Subcutaneous adipose tissue (tissue), 4 donors: ENCODE results near the gene FOXE1. TPM values are rescaled to one million over a fixed set of nuclear protein-coding genes. Genes with fewer than 3 reads are reported as not detected.

ENCODE experiments used
- total RNA-seq, 4 donors: library from RNA; depleted of rRNA; stranded (reverse); fragments of >200 nt; gene quantifications; one replicate each; pipeline ENCODE4 v1.1.0, GENCODE V29; 2016
- TF ChIP-seq, protein P1 (sequence below): fragments of 450-650 bp; IDR thresholded peaks from one replicate; pipeline ENCODE4 v1.5.1; 2016; ENCODE audit warnings: low read depth, mild to moderate bottlenecking, control low read depth, antibody characterized with exemption, moderate library complexity

Gene FOXE1
- total RNA-seq, 4 donors from 2014 or later, result not detected

DNA sequence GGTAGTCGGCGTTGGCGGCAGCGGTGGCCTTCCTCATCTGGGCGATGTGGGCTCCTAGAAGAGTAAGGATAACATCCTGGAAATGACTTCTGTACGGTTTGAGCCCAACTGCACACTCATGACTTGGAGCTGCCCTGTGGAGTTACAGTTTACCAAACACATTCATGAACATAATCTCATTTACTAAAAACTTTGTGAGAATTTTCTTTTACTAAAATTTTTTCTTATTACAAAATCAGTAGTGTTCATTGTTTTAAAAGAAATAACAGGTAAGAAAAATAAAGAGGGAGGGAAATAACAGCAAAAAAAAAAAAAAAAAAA lies 5.3 kb downstream of the FOXE1 start:
- TF ChIP-seq, protein P1, sequence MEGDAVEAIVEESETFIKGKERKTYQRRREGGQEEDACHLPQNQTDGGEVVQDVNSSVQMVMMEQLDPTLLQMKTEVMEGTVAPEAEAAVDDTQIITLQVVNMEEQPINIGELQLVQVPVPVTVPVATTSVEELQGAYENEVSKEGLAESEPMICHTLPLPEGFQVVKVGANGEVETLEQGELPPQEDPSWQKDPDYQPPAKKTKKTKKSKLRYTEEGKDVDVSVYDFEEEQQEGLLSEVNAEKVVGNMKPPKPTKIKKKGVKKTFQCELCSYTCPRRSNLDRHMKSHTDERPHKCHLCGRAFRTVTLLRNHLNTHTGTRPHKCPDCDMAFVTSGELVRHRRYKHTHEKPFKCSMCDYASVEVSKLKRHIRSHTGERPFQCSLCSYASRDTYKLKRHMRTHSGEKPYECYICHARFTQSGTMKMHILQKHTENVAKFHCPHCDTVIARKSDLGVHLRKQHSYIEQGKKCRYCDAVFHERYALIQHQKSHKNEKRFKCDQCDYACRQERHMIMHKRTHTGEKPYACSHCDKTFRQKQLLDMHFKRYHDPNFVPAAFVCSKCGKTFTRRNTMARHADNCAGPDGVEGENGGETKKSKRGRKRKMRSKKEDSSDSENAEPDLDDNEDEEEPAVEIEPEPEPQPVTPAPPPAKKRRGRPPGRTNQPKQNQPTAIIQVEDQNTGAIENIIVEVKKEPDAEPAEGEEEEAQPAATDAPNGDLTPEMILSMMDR, result no peak

DNA sequence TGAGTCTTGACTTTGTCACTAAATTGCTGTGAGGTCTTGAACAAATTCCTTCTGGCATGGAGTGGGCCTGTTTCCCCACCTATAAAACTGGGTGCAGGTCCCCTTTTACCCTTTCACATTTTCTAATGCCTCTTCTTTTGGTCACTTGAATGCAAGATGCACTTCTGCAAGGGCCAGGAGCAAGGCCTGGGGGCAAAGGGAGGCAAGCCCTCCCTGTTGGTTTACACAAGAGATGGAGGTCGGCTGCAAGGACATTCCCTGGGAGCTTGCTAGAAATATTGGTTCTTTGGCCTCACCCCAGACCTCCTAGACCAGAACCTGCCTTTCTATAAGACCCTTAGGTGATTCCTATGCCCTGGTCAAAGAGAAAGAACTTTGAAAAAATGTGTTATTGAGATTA lies 5.8 kb downstream of the FOXE1 start:
- TF ChIP-seq, protein P1, result no peak

DNA sequence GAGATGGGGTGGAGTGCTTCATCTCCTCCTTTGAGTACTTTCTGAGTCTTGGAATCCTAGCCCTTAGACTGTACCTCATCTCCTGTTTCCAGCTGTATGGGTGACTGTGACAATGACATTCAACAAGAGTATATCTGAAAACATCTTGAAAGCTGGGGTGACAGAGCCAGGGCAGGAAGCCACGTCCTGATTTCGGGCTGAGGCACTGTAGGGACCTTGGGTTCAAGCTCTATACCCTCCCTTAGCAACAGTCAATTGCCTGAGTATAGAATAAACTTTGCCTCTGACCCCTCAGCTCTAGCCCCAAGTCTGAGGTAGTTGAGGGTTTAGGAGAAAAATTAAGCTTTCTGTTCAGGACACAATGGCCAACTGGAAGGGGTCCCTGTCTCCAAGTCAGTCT lies 6.3 kb downstream of the FOXE1 start:
- TF ChIP-seq, protein P1, result no peak

DNA sequence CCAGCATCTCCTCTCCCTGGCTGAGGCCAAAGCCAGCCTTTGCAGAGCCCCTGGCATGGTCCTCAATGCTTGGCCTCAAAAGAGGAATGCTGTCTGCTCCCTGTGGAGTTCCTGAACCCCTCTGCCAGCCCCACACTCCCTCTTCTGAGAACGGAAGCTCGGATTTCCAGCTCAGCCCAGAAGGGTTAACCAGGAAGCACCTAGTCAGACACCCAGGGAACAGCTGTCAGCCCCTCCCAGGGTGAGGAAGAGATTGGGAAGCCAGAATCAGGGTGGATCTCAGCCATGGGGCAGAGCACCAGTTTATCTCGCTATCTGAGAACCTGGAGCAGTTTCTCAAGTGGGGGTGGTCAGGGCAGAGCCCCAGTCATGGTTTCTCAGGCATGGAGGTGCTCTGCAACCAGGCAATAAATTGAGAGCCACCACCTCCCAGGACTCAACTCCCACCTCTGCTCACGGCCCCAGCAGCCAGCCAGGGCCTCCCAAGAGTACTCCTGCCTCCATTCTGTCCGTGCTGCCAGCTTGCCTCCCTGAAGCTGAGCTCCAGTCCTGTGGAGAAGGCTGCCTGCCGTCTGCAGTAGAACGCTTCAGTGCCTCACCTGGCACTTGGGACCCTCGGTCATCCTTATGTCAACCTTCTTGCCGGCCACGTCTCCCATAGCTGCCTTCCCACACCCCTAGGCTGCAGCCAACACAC lies 7.6 kb downstream of the FOXE1 start:
- TF ChIP-seq, protein P1, result no peak

DNA sequence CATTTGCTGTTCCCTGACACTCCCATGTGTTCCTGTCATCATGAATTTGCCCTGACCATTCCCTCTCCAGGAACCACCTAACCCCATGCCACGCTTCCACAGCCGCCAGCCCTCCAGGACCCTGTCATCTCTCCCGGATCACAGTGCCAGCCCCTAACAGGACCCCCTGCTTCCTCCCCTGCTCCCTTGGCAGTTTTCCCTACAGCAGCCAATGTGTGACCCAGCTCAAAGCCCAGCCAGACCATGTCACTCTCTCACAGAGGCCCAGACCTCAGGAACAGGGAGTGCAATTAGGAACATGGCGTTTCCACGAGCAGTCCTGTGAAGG lies 8.1 kb downstream of the FOXE1 start:
- TF ChIP-seq, protein P1, result no peak

DNA sequence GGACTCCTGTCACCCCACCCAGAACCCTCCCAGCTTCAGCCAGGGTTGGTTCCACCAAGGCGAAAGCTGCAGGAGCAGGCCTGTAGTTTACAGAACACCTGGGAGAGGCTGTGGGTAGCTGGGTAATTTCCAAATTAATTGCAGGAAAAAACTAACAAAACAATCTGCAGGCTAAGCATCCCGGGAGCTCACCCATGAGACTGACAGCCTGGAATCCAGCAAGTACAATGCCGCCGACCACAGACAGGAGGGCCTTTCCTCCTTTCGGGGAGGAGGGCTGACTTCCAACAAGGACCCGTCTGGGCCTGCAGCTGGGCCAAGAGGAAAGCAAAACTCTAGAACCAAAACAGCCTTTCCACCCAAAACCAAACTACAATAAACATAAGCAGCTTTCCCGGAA lies 10.3 kb downstream of the FOXE1 start:
- TF ChIP-seq, protein P1, result no peak

DNA sequence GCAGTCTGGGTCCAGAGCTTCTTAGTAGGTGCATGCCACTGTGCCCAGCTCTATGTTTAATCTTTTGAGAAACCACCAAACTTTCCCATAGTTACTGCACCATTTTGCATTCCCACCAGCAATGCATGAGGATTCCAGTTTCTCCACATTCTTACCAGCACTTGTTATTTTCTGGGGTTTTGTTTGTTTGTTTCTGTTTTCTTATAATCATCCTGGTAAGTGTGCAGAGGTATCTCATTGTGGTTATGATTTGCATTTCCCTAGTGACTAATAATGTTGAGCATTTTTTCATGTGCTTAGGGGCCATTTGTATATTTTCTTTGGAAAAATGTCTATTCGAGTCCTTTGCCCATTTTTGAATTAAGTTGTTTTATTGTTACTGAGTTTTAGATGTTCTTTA lies 11.4 kb downstream of the FOXE1 start:
- TF ChIP-seq, protein P1, result no peak
